ENCODE results near the gene SHCBP1L. TPM values are rescaled to one million over a fixed set of nuclear protein-coding genes. Genes with fewer than 3 reads are reported as not detected.
"Not testable (repeated sequence)": the region's sequence is repeated elsewhere in the genome, so short reads cannot be mapped to it uniquely, and the experiment has no call there.

The SHCBP1L gene
- total RNA-seq, 1 donor from 2014 or later: not detected

GRCh38 chr1:182901946-182902345 is 51.0 kb downstream of the SHCBP1L start:
- not testable (repeated sequence) for FAIRE-seq; DNase-seq (ENCODE audit: low spot score in 2 of 2)

GRCh38 chr1:182897696-182898095 is 55.3 kb downstream of the SHCBP1L start:
- no peak for FAIRE-seq
- DNase-seq (ENCODE audit: low spot score in 2 of 2): no peak

GRCh38 chr1:182890927-182891610 is 61.9 kb downstream of the SHCBP1L start:
- FAIRE-seq: no peak
- no peak for DNase-seq (ENCODE audit: low spot score in 2 of 2)

GRCh38 chr1:182889997-182890396 is 63.0 kb downstream of the SHCBP1L start:
- DNase-seq (ENCODE audit: low spot score in 2 of 2) (no peak), FAIRE-seq (no peak)

- FAIRE-seq: no peak
- no peak for DNase-seq (ENCODE audit: low spot score in 2 of 2)
These were observed 64.0 kb downstream of the SHCBP1L start for GRCh38 chr1:182888736-182889531.

GRCh38 chr1:182886985-182887384 is 66.0 kb downstream of the SHCBP1L start:
- DNase-seq (ENCODE audit: low spot score in 2 of 2) (no peak), FAIRE-seq (no peak)

- DNase-seq (ENCODE audit: low spot score in 2 of 2): no peak
- FAIRE-seq: no peak
These were observed 67.4 kb downstream of the SHCBP1L start for GRCh38 chr1:182885591-182885990.

- DNase-seq (ENCODE audit: low spot score in 2 of 2) (no peak), FAIRE-seq (no peak)
These were observed 68.1 kb downstream of the SHCBP1L start for GRCh38 chr1:182884872-182885271.

GRCh38 chr1:182877842-182878241 is 75.1 kb downstream of the SHCBP1L start:
- FAIRE-seq (no peak), DNase-seq (ENCODE audit: low spot score in 2 of 2) (no peak)

GRCh38 chr1:182877331-182877730 is 75.6 kb downstream of the SHCBP1L start:
- FAIRE-seq (no peak), DNase-seq (ENCODE audit: low spot score in 2 of 2) (no peak)

GRCh38 chr1:182875889-182876288 is 77.1 kb downstream of the SHCBP1L start:
- no peak for DNase-seq (ENCODE audit: low spot score in 2 of 2)
- FAIRE-seq: no peak

- no peak for FAIRE-seq
- no peak for DNase-seq (ENCODE audit: low spot score in 2 of 2)
These were observed 80.1 kb downstream of the SHCBP1L start for GRCh38 chr1:182872881-182873280.

- DNase-seq (ENCODE audit: low spot score in 2 of 2) (no peak), FAIRE-seq (no peak)
These were observed 83.7 kb downstream of the SHCBP1L start for GRCh38 chr1:182869241-182869666.

GRCh38 chr1:182867861-182868260 is 85.1 kb downstream of the SHCBP1L start:
- DNase-seq (ENCODE audit: low spot score in 2 of 2) (no peak), FAIRE-seq (no peak)

- DNase-seq (ENCODE audit: low spot score in 2 of 2) (no peak), FAIRE-seq (no peak)
These were observed 89.0 kb downstream of the SHCBP1L start for GRCh38 chr1:182863940-182864339.

GRCh38 chr1:182862827-182863226 is 90.1 kb downstream of the SHCBP1L start:
- FAIRE-seq (no peak), DNase-seq (ENCODE audit: low spot score in 2 of 2) (no peak)

- DNase-seq (ENCODE audit: low spot score in 2 of 2) (no peak), FAIRE-seq (no peak)
These were observed 91.0 kb downstream of the SHCBP1L start for GRCh38 chr1:182861994-182862393.

GRCh38 chr1:182860658-182861057 is 92.3 kb downstream of the SHCBP1L start:
- no peak for DNase-seq (ENCODE audit: low spot score in 2 of 2)
- FAIRE-seq: no peak

- no peak for DNase-seq (ENCODE audit: low spot score in 2 of 2)
- no peak for FAIRE-seq
These were observed 95.8 kb downstream of the SHCBP1L start for GRCh38 chr1:182857212-182857611.

GRCh38 chr1:182855911-182856310 is 97.1 kb downstream of the SHCBP1L start:
- DNase-seq (ENCODE audit: low spot score in 2 of 2) (no peak), FAIRE-seq (no peak)

GRCh38 chr1:182851825-182852224 is 101.1 kb downstream of the SHCBP1L start:
- FAIRE-seq (no peak), DNase-seq (ENCODE audit: low spot score in 2 of 2) (no peak)

GRCh38 chr1:182850319-182850718 is 102.6 kb downstream of the SHCBP1L start:
- DNase-seq (ENCODE audit: low spot score in 2 of 2) (no peak), FAIRE-seq (no peak)
